22Rv1 (cell line): ENCODE results near the gene SLC25A17.
"Not testable (repeated sequence)": the region's sequence is repeated elsewhere in the genome, so short reads cannot be mapped to it uniquely, and the experiment has no call there.

Experiments
- ZFX ChIP-seq: fragments of 450-650 bp; IDR thresholded peaks from 2 replicates; pipeline ENCODE4 v1.6.1; 2017; ENCODE audit warnings: antibody characterized with exemption, borderline replicate concordance
- TF ChIP-seq, protein P1 (sequence below): fragments of 450-650 bp; IDR thresholded peaks from 2 replicates; pipeline ENCODE4 v1.5.1; 2017; ENCODE audit warnings: mild to moderate bottlenecking

DNA sequence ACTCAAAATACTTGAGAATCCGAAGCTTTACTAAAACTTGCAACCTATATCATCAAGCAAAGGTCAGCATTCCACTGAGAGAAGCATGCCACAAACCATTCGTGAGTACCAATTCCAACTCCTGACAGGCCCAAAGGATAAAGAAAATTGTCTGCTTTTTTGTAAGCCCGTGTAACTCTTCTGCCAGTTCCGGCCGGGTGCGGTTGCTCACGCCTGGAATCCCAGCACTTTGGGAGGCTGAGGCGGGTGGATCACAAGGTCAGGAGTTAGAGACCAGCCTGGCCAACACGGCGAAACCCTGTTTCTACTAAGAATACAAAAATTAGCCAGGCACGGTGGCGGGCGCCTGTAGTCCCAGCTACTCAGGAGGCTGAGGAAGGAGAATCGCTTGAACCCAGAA lies 37.4 kb downstream of the SLC25A17 start:
- TF ChIP-seq, protein P1, sequence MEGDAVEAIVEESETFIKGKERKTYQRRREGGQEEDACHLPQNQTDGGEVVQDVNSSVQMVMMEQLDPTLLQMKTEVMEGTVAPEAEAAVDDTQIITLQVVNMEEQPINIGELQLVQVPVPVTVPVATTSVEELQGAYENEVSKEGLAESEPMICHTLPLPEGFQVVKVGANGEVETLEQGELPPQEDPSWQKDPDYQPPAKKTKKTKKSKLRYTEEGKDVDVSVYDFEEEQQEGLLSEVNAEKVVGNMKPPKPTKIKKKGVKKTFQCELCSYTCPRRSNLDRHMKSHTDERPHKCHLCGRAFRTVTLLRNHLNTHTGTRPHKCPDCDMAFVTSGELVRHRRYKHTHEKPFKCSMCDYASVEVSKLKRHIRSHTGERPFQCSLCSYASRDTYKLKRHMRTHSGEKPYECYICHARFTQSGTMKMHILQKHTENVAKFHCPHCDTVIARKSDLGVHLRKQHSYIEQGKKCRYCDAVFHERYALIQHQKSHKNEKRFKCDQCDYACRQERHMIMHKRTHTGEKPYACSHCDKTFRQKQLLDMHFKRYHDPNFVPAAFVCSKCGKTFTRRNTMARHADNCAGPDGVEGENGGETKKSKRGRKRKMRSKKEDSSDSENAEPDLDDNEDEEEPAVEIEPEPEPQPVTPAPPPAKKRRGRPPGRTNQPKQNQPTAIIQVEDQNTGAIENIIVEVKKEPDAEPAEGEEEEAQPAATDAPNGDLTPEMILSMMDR, result not testable (repeated sequence)
- TF ChIP-seq ZFX, result not testable (repeated sequence)
